WTC11 (cell line): ENCODE measurements around the gene EXOC6. TPM values are rescaled to one million over a fixed set of nuclear protein-coding genes. Genes with fewer than 3 reads are reported as not detected.

Experiments
- ATAC-seq: fragments of 200-7000 bp; cut with Tn5 transposase; 2 replicates; pipeline ENCODE4 v1.10.0; 2021; ENCODE audit warnings: mild to moderate bottlenecking, moderate library complexity
- CTCF ChIA-PET: fragments of 300-600 bp; sonication (Branson Sonifier 250); formaldehyde crosslinking; loops from one replicate; lab custom pipeline; 2021; ENCODE audit warnings: antibody characterized with exemption; lab: Charles Lee
- POLR2A ChIA-PET: fragments of 350-600 bp; sonication (Branson Sonifier 250); formaldehyde crosslinking; loops from one replicate; lab custom pipeline; 2021; ENCODE audit warnings: antibody characterized with exemption; lab: Charles Lee
- DNase-seq: peaks from one replicate; pipeline ENCODE4 v3.0.0; 2021; ENCODE audit warnings: low spot score
- H3K27ac Mint-ChIP-seq: 2 replicates; pipeline ENCODE4 v1.8.0; 2021; ENCODE audit warnings: mixed read lengths
- H3K27me3 Mint-ChIP-seq: 2 replicates; pipeline ENCODE4 v1.8.0; 2021; ENCODE audit warnings: low read depth, mild to moderate bottlenecking, moderate library complexity, mixed read lengths
- H3K36me3 Mint-ChIP-seq: 2 replicates; pipeline ENCODE4 v1.8.0; 2021; ENCODE audit warnings: mixed read lengths
- H3K4me1 Mint-ChIP-seq: 2 replicates; pipeline ENCODE4 v1.8.0; 2022; ENCODE audit warnings: mixed read lengths
- H3K4me3 Mint-ChIP-seq: 2 replicates; pipeline ENCODE4 v1.8.0; 2021; ENCODE audit warnings: mild to moderate bottlenecking, moderate library complexity, mixed read lengths
- H3K9me3 Mint-ChIP-seq: 2 replicates; pipeline ENCODE4 v1.8.0; 2021; ENCODE audit warnings: mixed read lengths
- ATF2 ChIP-seq: sonication (generic); formaldehyde crosslinking; IDR thresholded peaks from 2 replicates; pipeline ENCODE4 v1.8.1; 2022; ENCODE audit warnings: low read depth, missing genetic modification reagents, borderline replicate concordance
- ATF3 ChIP-seq: sonication (generic); formaldehyde crosslinking; conservative IDR thresholded peaks from 2 replicates; pipeline ENCODE4 v1.8.1; 2022; ENCODE audit warnings: mild to moderate bottlenecking, missing genetic modification reagents
- CDX4 ChIP-seq: fragments of 250-450 bp; sonication (Bioruptor Pico); IDR thresholded peaks from 2 replicates; pipeline ENCODE4 v1.9.0; 2021; ENCODE audit warnings: moderate library complexity, mild to moderate bottlenecking, inconsistent platforms, borderline replicate concordance
- CREB1 ChIP-seq: sonication (generic); formaldehyde crosslinking; IDR thresholded peaks from 2 replicates; pipeline ENCODE4 v1.8.0; 2023; ENCODE audit warnings: mild to moderate bottlenecking, missing genetic modification reagents
- E2F5 ChIP-seq: sonication (generic); formaldehyde crosslinking; IDR thresholded peaks from 2 replicates; pipeline ENCODE4 v1.8.1; 2022; ENCODE audit warnings: mild to moderate bottlenecking, moderate library complexity, missing genetic modification reagents
- EMX1 ChIP-seq: fragments of 250-450 bp; sonication (Bioruptor Pico); IDR thresholded peaks from 2 replicates; pipeline ENCODE4 v1.8.0; 2021; ENCODE audit warnings: mild to moderate bottlenecking
- ERG ChIP-seq: fragments of 250-450 bp; sonication (Bioruptor Pico); IDR thresholded peaks from 2 replicates; pipeline ENCODE4 v1.8.0; 2021; ENCODE audit warnings: mild to moderate bottlenecking
- ESRRA ChIP-seq: sonication (generic); formaldehyde crosslinking; IDR thresholded peaks from 2 replicates; pipeline ENCODE4 v1.8.1; 2022; ENCODE audit warnings: mild to moderate bottlenecking, missing genetic modification reagents, borderline replicate concordance
- FOXK1 ChIP-seq: sonication (generic); formaldehyde crosslinking; IDR thresholded peaks from 2 replicates; pipeline ENCODE4 v1.8.0; 2022; ENCODE audit warnings: mild to moderate bottlenecking, moderate library complexity, missing genetic modification reagents
- JUN ChIP-seq: sonication (generic); formaldehyde crosslinking; IDR thresholded peaks from 2 replicates; pipeline ENCODE4 v1.8.0; 2023; ENCODE audit warnings: mild to moderate bottlenecking, missing genetic modification reagents
- MAX ChIP-seq: sonication (generic); formaldehyde crosslinking; IDR thresholded peaks from 2 replicates; pipeline ENCODE4 v1.8.0; 2022; ENCODE audit warnings: mild to moderate bottlenecking, missing genetic modification reagents
- MLX ChIP-seq: sonication (generic); formaldehyde crosslinking; IDR thresholded peaks from 2 replicates; pipeline ENCODE4 v1.8.1; 2023; ENCODE audit warnings: mild to moderate bottlenecking, missing genetic modification reagents, moderate library complexity
- MYBL2 ChIP-seq: sonication (generic); formaldehyde crosslinking; IDR thresholded peaks from 2 replicates; pipeline ENCODE4 v1.8.1; 2023; ENCODE audit warnings: mild to moderate bottlenecking, moderate library complexity, missing genetic modification reagents
- NR3C1 ChIP-seq: sonication (generic); formaldehyde crosslinking; conservative IDR thresholded peaks from 2 replicates; pipeline ENCODE4 v1.8.1; 2023; ENCODE audit warnings: low read depth, mild to moderate bottlenecking, missing genetic modification reagents
- OVOL2 ChIP-seq: fragments of 250-450 bp; sonication (Bioruptor Pico); IDR thresholded peaks from 2 replicates; pipeline ENCODE4 v1.9.0; 2021; ENCODE audit warnings: mild to moderate bottlenecking, borderline replicate concordance
- PRRX2 ChIP-seq: fragments of 250-450 bp; sonication (Bioruptor Pico); IDR thresholded peaks from 2 replicates; pipeline ENCODE4 v1.8.0; 2021; ENCODE audit warnings: mild to moderate bottlenecking
- RELA ChIP-seq: sonication (generic); formaldehyde crosslinking; IDR thresholded peaks from 2 replicates; pipeline ENCODE4 v1.8.1; 2022; ENCODE audit warnings: missing genetic modification reagents, mild to moderate bottlenecking, borderline replicate concordance
- SP1 ChIP-seq: sonication (generic); formaldehyde crosslinking; conservative IDR thresholded peaks from 2 replicates; pipeline ENCODE4 v1.8.1; 2022; ENCODE audit warnings: missing genetic modification reagents
- ZMAT4 ChIP-seq: fragments of 250-450 bp; sonication (Bioruptor Pico); IDR thresholded peaks from 2 replicates; pipeline ENCODE4 v1.9.0; 2021; ENCODE audit warnings: mild to moderate bottlenecking
- total RNA-seq: library from RNA; stranded (reverse); gene quantifications from 3 replicates; pipeline ENCODE4 v1.2.3, GENCODE V29; 2021

EXOC6 gene
- total RNA-seq, 1 experiment from 2014 or later: 5.0 TPM

GRCh38 chr10:92850185-92850584, 1.9 kb downstream of the EXOC6 start:
- H3K4me3 Mint-ChIP-seq: no peak overlapping the region
- CTCF ChIA-PET: interaction anchor here (2.7 kb wide), 1 partner anchor 11 kb away, joined by 11 read pairs; no protein-coding TSS in a partner anchor

GRCh38 chr10:92851003-92851402, 2.7 kb downstream of the EXOC6 start:
- H3K36me3 Mint-ChIP-seq: no peaks in the 10 kb centered on the region
- peaks cover 15% of the 10 kb centered on the region for H3K9me3 Mint-ChIP-seq
- no peak for TF ChIP-seq ATF2 (CRISPR knock-in tag)
- TF ChIP-seq ZMAT4 (CRISPR knock-in tag): no peak
- TF ChIP-seq PRRX2 (CRISPR knock-in tag): no peak
- no peak for TF ChIP-seq NR3C1 (CRISPR knock-in tag)
- TF ChIP-seq JUN (CRISPR knock-in tag): no peak
- no peak for TF ChIP-seq MYBL2
- no peak for TF ChIP-seq OVOL2 (CRISPR knock-in tag)
- TF ChIP-seq ESRRA (CRISPR knock-in tag): no peak
- TF ChIP-seq EMX1 (CRISPR knock-in tag): no peak
- no peak for TF ChIP-seq FOXK1 (CRISPR knock-in tag)

More at GRCh38 chr10:92850185-92850584, 1.9 kb downstream of the EXOC6 start:
- Mint-ChIP-seq H3K36me3 (no peaks in the 10 kb centered on the region), H3K4me1 (peaks cover 9% of the 10 kb centered on the region), H3K27me3 (peaks cover 55% of the 10 kb centered on the region), H3K9me3 (peaks cover 15% of the 10 kb centered on the region), H3K27ac (no peak overlapping the region)
- DNase-seq: no peak
- no peak for ATAC-seq
- POLR2A ChIA-PET: no interaction called here
- TF ChIP-seq ATF2 (CRISPR knock-in tag): no peak
- TF ChIP-seq SP1 (CRISPR knock-in tag): no peak
- TF ChIP-seq E2F5 (CRISPR knock-in tag): no peak
- no peak for TF ChIP-seq NR3C1 (CRISPR knock-in tag)
- TF ChIP-seq PRRX2 (CRISPR knock-in tag): no peak
- no peak for TF ChIP-seq CDX4 (CRISPR knock-in tag)
- no peak for TF ChIP-seq JUN (CRISPR knock-in tag)
- no peak for TF ChIP-seq RELA
- TF ChIP-seq ERG (CRISPR knock-in tag): no peak
- no peak for TF ChIP-seq MLX (CRISPR knock-in tag)
- TF ChIP-seq MAX (CRISPR knock-in tag): no peak
- TF ChIP-seq ATF3: no peak
- TF ChIP-seq CREB1 (CRISPR knock-in tag): no peak
- TF ChIP-seq ESRRA (CRISPR knock-in tag): no peak

More at GRCh38 chr10:92851003-92851402, 2.7 kb downstream of the EXOC6 start:
- Mint-ChIP-seq H3K4me3 (no peak overlapping the region), H3K4me1 (peaks cover 9% of the 10 kb centered on the region), H3K27me3 (peaks cover 50% of the 10 kb centered on the region), H3K27ac (no peak overlapping the region)
- ChIA-PET POLR2A (no interaction called here), CTCF (interaction anchor here (2.7 kb wide), 1 partner anchor 12 kb away, joined by 11 read pairs; no protein-coding TSS in a partner anchor)
- DNase-seq: no peak
- no peak for ATAC-seq
